ENCODE measurements around the gene GPBP1. TPM values are rescaled to one million over a fixed set of nuclear protein-coding genes. Genes with fewer than 3 reads are reported as not detected.

GPBP1 gene
- total RNA-seq, 1 experiment from 2014 or later = 54.4 TPM

- Histone ChIP-seq H3K27ac (ENCODE audit: low read length) (no peak overlapping the region), H3K9me3 (ENCODE audit: control insufficient read depth, insufficient read depth, low read depth, low read length) (no peaks in the 10 kb centered on the region), H3K27me3 (ENCODE audit: control insufficient read depth, insufficient read depth, low read length) (no peaks in the 10 kb centered on the region), H3K4me3 (ENCODE audit: low read depth in 2 of 2, low read length in 2 of 2) (no peak overlapping the region), H3K4me1 (ENCODE audit: control insufficient read depth, insufficient read depth, low read length) (peaks cover 8% of the 10 kb centered on the region; the same call in 1 of the 2 replicates), H3K36me3 (ENCODE audit: control insufficient read depth, insufficient read depth, low read length) (peaks cover 2% of the 10 kb centered on the region)
- POLR2A ChIA-PET = no interaction called here
- ATAC-seq = no peak
- in situ Hi-C loops (cut with HindIII; ENCODE audit: low pct_unique_long_range_greater_than_20kb, low sequenced_read_pairs) = no loop called here
- CTCF ChIA-PET = no interaction called here
- no peak for DNase-seq (ENCODE audit: low read depth, low spot score)
- TF ChIP-seq, protein P1, sequence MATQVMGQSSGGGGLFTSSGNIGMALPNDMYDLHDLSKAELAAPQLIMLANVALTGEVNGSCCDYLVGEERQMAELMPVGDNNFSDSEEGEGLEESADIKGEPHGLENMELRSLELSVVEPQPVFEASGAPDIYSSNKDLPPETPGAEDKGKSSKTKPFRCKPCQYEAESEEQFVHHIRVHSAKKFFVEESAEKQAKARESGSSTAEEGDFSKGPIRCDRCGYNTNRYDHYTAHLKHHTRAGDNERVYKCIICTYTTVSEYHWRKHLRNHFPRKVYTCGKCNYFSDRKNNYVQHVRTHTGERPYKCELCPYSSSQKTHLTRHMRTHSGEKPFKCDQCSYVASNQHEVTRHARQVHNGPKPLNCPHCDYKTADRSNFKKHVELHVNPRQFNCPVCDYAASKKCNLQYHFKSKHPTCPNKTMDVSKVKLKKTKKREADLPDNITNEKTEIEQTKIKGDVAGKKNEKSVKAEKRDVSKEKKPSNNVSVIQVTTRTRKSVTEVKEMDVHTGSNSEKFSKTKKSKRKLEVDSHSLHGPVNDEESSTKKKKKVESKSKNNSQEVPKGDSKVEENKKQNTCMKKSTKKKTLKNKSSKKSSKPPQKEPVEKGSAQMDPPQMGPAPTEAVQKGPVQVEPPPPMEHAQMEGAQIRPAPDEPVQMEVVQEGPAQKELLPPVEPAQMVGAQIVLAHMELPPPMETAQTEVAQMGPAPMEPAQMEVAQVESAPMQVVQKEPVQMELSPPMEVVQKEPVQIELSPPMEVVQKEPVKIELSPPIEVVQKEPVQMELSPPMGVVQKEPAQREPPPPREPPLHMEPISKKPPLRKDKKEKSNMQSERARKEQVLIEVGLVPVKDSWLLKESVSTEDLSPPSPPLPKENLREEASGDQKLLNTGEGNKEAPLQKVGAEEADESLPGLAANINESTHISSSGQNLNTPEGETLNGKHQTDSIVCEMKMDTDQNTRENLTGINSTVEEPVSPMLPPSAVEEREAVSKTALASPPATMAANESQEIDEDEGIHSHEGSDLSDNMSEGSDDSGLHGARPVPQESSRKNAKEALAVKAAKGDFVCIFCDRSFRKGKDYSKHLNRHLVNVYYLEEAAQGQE (IDR thresholded peaks at IDR 0.05; ENCODE audit: insufficient read depth in 1 of 2, low read depth in 2 of 2, low read length in 1 of 2) = no peak
- TF ChIP-seq POLR2AphosphoS5 (IDR thresholded peaks at IDR 0.05; ENCODE audit: low read depth, low read length) (no peak), CTCF (IDR thresholded peaks at IDR 0.05) (no peak), SIN3A (IDR thresholded peaks at IDR 0.05; ENCODE audit: borderline replicate concordance, insufficient read depth, low read depth, low read length) (no peak), TCF7L2 (IDR thresholded peaks at IDR 0.05; ENCODE audit: low read depth, low read length) (no peak)
- no TSS peak for BruUV-seq (replicated peaks)
- intact Hi-C loops (cut with micrococcal nuclease; ENCODE audit: unreplicated experiment) = no loop called here
Observed at GRCh38 chr5:57216714-57217113, 42.9 kb downstream of the GPBP1 start.

GRCh38 chr5:57219386-57219785 lies 45.5 kb downstream of the GPBP1 start:
- intact Hi-C loops (cut with micrococcal nuclease; ENCODE audit: unreplicated experiment) = no loop called here
- Histone ChIP-seq H3K4me3 (ENCODE audit: low read depth in 2 of 2, low read length in 2 of 2) (no peak overlapping the region), H3K9me3 (ENCODE audit: control insufficient read depth, insufficient read depth, low read depth, low read length) (no peaks in the 10 kb centered on the region), H3K36me3 (ENCODE audit: control insufficient read depth, insufficient read depth, low read length) (peaks cover 2% of the 10 kb centered on the region), H3K4me1 (ENCODE audit: control insufficient read depth, insufficient read depth, low read length) (peaks cover 8% of the 10 kb centered on the region; the same call in 1 of the 2 replicates), H3K27me3 (ENCODE audit: control insufficient read depth, insufficient read depth, low read length) (no peaks in the 10 kb centered on the region), H3K27ac (ENCODE audit: low read length) (no peak overlapping the region)
- TF ChIP-seq SIN3A (IDR thresholded peaks at IDR 0.05; ENCODE audit: borderline replicate concordance, insufficient read depth, low read depth, low read length) = no peak
- TF ChIP-seq CTCF (IDR thresholded peaks at IDR 0.05) = no peak
- no peak for TF ChIP-seq TCF7L2 (IDR thresholded peaks at IDR 0.05; ENCODE audit: low read depth, low read length)
- TF ChIP-seq, protein P1 (IDR thresholded peaks at IDR 0.05; ENCODE audit: insufficient read depth in 1 of 2, low read depth in 2 of 2, low read length in 1 of 2) = no peak
- no peak for TF ChIP-seq POLR2AphosphoS5 (IDR thresholded peaks at IDR 0.05; ENCODE audit: low read depth, low read length)
- no TSS peak for BruUV-seq (replicated peaks)
- POLR2A ChIA-PET = no interaction called here
- CTCF ChIA-PET = interaction anchor here (0.6 to 0.9 kb wide), 6 partner anchors 20 to 915 kb away, joined by 3 to 11 read pairs (median 4); partner anchors contain the start of gene GPBP1
- ATAC-seq (no peak), DNase-seq (ENCODE audit: low read depth, low spot score) (no peak)
- in situ Hi-C loops (cut with HindIII; ENCODE audit: low pct_unique_long_range_greater_than_20kb, low sequenced_read_pairs) = no loop called here
